Measurements from ENCODE around the gene NAB2. TPM values are rescaled to one million over a fixed set of nuclear protein-coding genes. Genes with fewer than 3 reads are reported as not detected.
"Not testable (repeated sequence)": the region's sequence is repeated elsewhere in the genome, so short reads cannot be mapped to it uniquely, and the experiment has no call there.

NAB2 gene
- polyA plus RNA-seq, 4 donors: 40.3 to 57.1 (median 51.4) TPM

- no peak for DNase-seq (ENCODE audit: low read depth in 4 of 4, low spot score in 2 of 4)
Observed at GRCh38 chr12:57066245-57066644, 22.7 kb upstream of the NAB2 start.

GRCh38 chr12:57069523-57069922, 19.4 kb upstream of the NAB2 start:
- DNase-seq (ENCODE audit: low read depth in 4 of 4, low spot score in 2 of 4): peak in 3 of 4 donors; percentile 42 to 77 (median 59)

GRCh38 chr12:57072661-57073060, 16.3 kb upstream of the NAB2 start:
- DNase-seq (ENCODE audit: low read depth in 4 of 4, low spot score in 2 of 4): no peak

GRCh38 chr12:57073566-57074450, 15.1 kb upstream of the NAB2 start:
- not testable (repeated sequence) for DNase-seq (ENCODE audit: low read depth in 4 of 4, low spot score in 2 of 4)

- peak; percentile 96 to 100 (median 98) for DNase-seq (ENCODE audit: low read depth in 4 of 4, low spot score in 2 of 4)
Observed at GRCh38 chr12:57078519-57079404, 10.2 kb upstream of the NAB2 start, which contains the start of gene NEMP1. Gene NEMP1, minus strand, starts transcription at chr12:57078791. Its CDS starts 46 bp downstream, at chr12:57078745.

- DNase-seq (ENCODE audit: low read depth in 4 of 4, low spot score in 2 of 4): no peak
Observed at GRCh38 chr12:57079821-57080220, 9.1 kb upstream of the NAB2 start.

GRCh38 chr12:57080855-57081254, 8.1 kb upstream of the NAB2 start:
- no peak for DNase-seq (ENCODE audit: low read depth in 4 of 4, low spot score in 2 of 4)

GRCh38 chr12:57085999-57086492, 2.9 kb upstream of the NAB2 start:
- DNase-seq (ENCODE audit: low read depth in 4 of 4, low spot score in 2 of 4): peak in 3 of 4 donors; percentile 52 to 77 (median 67)

GRCh38 chr12:57086493-57087009, 2.4 kb upstream of the NAB2 start:
- DNase-seq (ENCODE audit: low read depth in 4 of 4, low spot score in 2 of 4): peak in 1 of 4 donors; percentile 69

GRCh38 chr12:57087010-57087690, 1.8 kb upstream of the NAB2 start:
- peak in 1 of 4 donors; percentile 65 for DNase-seq (ENCODE audit: low read depth in 4 of 4, low spot score in 2 of 4)

- peak in 3 of 4 donors; percentile 82 to 92 (median 91) for DNase-seq (ENCODE audit: low read depth in 4 of 4, low spot score in 2 of 4)
Observed at GRCh38 chr12:57087691-57088353, 1.1 kb upstream of the NAB2 start.

GRCh38 chr12:57089271-57090245, 644 bp downstream of the NAB2 start:
- DNase-seq (ENCODE audit: low read depth in 4 of 4, low spot score in 2 of 4): no peak

- DNase-seq (ENCODE audit: low read depth in 4 of 4, low spot score in 2 of 4): no peak
Observed at GRCh38 chr12:57090490-57090889, 1.6 kb downstream of the NAB2 start.

GRCh38 chr12:57090924-57091637, 2.2 kb downstream of the NAB2 start:
- DNase-seq (ENCODE audit: low read depth in 4 of 4, low spot score in 2 of 4): no peak

GRCh38 chr12:57091638-57092528, 3.0 kb downstream of the NAB2 start:
- no peak for DNase-seq (ENCODE audit: low read depth in 4 of 4, low spot score in 2 of 4)

GRCh38 chr12:57092529-57092862, 3.6 kb downstream of the NAB2 start:
- DNase-seq (ENCODE audit: low read depth in 4 of 4, low spot score in 2 of 4): no peak

GRCh38 chr12:57092876-57093414, 4.0 kb downstream of the NAB2 start:
- DNase-seq (ENCODE audit: low read depth in 4 of 4, low spot score in 2 of 4): no peak
